Adipocyte (in vitro differentiated cells): ENCODE data around the gene TYRP1.
"Not testable (repeated sequence)": the region's sequence is repeated elsewhere in the genome, so short reads cannot be mapped to it uniquely, and the experiment has no call there.

ENCODE experiments used
- DNase-seq: peaks from one replicate; pipeline ENCODE4 v3.0.0-alpha.2; 2015; ENCODE audit warnings: low read depth
- H3K27me3 ChIP-seq: replicated peaks from 2 replicates; pipeline ENCODE4 v1.7.0; 2013; ENCODE audit warnings: mild to moderate bottlenecking, low read length, moderate library complexity; ENCODE audit not compliant: control insufficient read depth, insufficient read depth
- H3K36me3 ChIP-seq: 2 replicates; pipeline ENCODE4 v1.7.0; 2013; ENCODE audit warnings: low read length, mild to moderate bottlenecking, moderate library complexity; ENCODE audit not compliant: control insufficient read depth, insufficient read depth, severe bottlenecking
- H3K4me1 ChIP-seq: 2 replicates; pipeline ENCODE4 v1.7.0; 2013; ENCODE audit warnings: mild to moderate bottlenecking, low read length, moderate library complexity; ENCODE audit not compliant: control insufficient read depth, insufficient read depth
- H3K4me3 ChIP-seq: 2 replicates; pipeline ENCODE4 v1.7.0; 2013; ENCODE audit warnings: mild to moderate bottlenecking, low read length, moderate library complexity
- H3K9ac ChIP-seq: 2 replicates; pipeline ENCODE4 v1.7.0; 2013; ENCODE audit warnings: mild to moderate bottlenecking, low read length, moderate library complexity
- H3K9me3 ChIP-seq: 2 replicates; pipeline ENCODE4 v1.7.0; 2013; ENCODE audit warnings: mild to moderate bottlenecking, low read length, moderate library complexity; ENCODE audit not compliant: control insufficient read depth

The TYRP1 gene

DNA sequence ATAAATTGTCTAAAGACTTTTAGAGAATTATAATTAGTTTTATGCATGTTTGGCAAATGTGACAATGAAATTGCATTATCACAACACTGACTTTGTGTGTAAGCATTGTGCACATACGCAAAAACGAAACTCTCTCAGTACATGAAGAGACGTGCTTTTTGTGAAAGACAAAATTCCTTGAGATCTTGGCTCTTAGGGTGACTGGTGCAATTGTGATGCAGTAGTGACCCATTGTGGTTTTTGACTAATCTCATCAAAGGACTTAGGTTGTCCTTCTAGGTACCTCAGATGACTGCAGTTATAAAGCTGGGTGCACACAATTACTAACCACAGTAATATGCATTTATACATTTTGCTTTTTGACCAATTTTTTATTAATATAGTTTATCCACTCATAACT is 25.3 kb upstream of the TYRP1 start:
- Histone ChIP-seq H3K4me1 (no peaks in the 10 kb centered on the region), H3K9ac (no peak overlapping the region), H3K36me3 (no peaks in the 10 kb centered on the region), H3K27me3 (no peaks in the 10 kb centered on the region), H3K4me3 (no peak overlapping the region), H3K9me3 (no peaks in the 10 kb centered on the region)
- no peak for DNase-seq

DNA sequence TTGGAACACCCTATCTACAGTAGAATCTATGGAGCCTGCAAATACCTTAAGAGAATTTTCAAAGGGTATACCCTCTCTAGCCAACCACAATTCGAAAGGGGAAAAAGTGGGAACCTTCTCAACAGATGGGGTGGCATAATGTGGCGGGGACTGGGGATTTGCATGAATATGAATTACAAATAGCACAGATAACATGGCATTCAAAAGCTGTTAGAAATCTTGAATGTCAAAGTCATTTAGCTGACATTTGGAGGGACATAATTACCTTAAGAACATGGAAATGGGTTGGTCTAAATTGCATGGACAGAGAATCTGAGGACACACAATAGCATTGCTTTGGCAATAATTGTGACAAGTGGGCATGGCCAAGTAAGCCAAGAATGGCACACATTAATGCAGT is 23.2 kb upstream of the TYRP1 start:
- H3K36me3 ChIP-seq: no peaks in the 10 kb centered on the region
- H3K9ac ChIP-seq: no peak overlapping the region
- no peaks in the 10 kb centered on the region for H3K27me3 ChIP-seq
- H3K9me3 ChIP-seq: no peaks in the 10 kb centered on the region
- H3K4me1 ChIP-seq: no peaks in the 10 kb centered on the region
- DNase-seq: no peak
- H3K4me3 ChIP-seq: no peak overlapping the region

GRCh38 chr9:12674961-12675360 is 18.2 kb upstream of the TYRP1 start:
- no peaks in the 10 kb centered on the region for H3K27me3 ChIP-seq
- H3K9me3 ChIP-seq: no peaks in the 10 kb centered on the region
- no peaks in the 10 kb centered on the region for H3K4me1 ChIP-seq
- H3K36me3 ChIP-seq: no peaks in the 10 kb centered on the region
- DNase-seq: no peak
- H3K9ac ChIP-seq: no peak overlapping the region
- H3K4me3 ChIP-seq: no peak overlapping the region

- not testable (repeated sequence) for H3K9me3 ChIP-seq, H3K4me3 ChIP-seq, H3K4me1 ChIP-seq, H3K27me3 ChIP-seq, H3K36me3 ChIP-seq, DNase-seq, H3K9ac ChIP-seq
These were observed 15.6 kb upstream of the TYRP1 start for GRCh38 chr9:12677462-12678126.

GRCh38 chr9:12680341-12680740 is 12.8 kb upstream of the TYRP1 start:
- Histone ChIP-seq H3K9ac (no peak overlapping the region), H3K36me3 (no peaks in the 10 kb centered on the region), H3K4me3 (no peak overlapping the region), H3K4me1 (no peaks in the 10 kb centered on the region), H3K27me3 (no peaks in the 10 kb centered on the region), H3K9me3 (no peaks in the 10 kb centered on the region)
- peak; percentile 76 for DNase-seq

DNA sequence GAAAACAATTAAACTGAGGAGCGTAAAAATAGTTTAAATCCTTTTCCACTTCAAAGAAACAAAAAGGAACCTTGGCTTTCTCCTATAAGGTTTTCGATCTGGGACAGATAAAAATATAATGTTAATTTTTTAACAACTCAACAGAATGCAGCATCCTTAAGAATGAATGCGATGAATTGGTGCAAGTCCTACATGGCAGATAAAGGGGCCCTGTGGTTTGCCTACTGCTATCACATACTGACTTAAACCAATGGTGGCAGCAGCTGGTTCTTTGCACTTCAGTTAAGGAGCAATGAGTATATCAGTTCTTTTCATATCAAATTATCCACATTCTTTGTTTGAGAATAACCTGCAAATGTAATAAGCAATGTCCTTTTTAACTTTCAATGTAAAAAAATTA is 12.4 kb upstream of the TYRP1 start:
- Histone ChIP-seq H3K36me3 (no peaks in the 10 kb centered on the region), H3K4me1 (no peaks in the 10 kb centered on the region), H3K4me3 (no peak overlapping the region), H3K27me3 (no peaks in the 10 kb centered on the region), H3K9me3 (no peaks in the 10 kb centered on the region), H3K9ac (no peak overlapping the region)
- DNase-seq: peak; percentile 17

- peak; percentile 59 for DNase-seq
- H3K4me3 ChIP-seq: no peak overlapping the region
- no peak overlapping the region for H3K9ac ChIP-seq
- H3K36me3 ChIP-seq: no peaks in the 10 kb centered on the region
- no peaks in the 10 kb centered on the region for H3K4me1 ChIP-seq
- no peaks in the 10 kb centered on the region for H3K27me3 ChIP-seq
- no peaks in the 10 kb centered on the region for H3K9me3 ChIP-seq
These were observed 11.6 kb upstream of the TYRP1 start for GRCh38 chr9:12681620-12682019.

DNA sequence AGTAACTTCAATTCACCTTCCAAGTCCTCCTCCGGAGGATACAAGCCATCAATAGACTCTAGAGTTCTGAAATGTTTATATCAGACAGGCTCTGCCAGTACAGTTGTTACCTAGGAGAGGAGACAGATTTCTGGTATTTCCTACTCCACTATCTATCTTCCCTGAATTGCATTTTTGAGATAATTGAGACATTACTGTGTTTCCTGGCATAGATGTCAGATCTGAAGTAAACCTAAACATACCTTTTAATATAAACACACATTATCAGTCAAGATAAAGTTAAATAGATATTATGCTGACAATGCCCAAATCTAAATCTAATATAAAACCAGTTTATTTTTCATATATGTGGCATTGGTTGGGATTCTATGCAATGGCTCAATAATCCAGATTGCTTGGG is 8.2 kb upstream of the TYRP1 start:
- H3K36me3 ChIP-seq: no peaks in the 10 kb centered on the region
- DNase-seq: no peak
- no peak overlapping the region for H3K9ac ChIP-seq
- H3K9me3 ChIP-seq: no peaks in the 10 kb centered on the region
- H3K4me3 ChIP-seq: no peak overlapping the region
- no peaks in the 10 kb centered on the region for H3K4me1 ChIP-seq
- H3K27me3 ChIP-seq: no peaks in the 10 kb centered on the region

DNA sequence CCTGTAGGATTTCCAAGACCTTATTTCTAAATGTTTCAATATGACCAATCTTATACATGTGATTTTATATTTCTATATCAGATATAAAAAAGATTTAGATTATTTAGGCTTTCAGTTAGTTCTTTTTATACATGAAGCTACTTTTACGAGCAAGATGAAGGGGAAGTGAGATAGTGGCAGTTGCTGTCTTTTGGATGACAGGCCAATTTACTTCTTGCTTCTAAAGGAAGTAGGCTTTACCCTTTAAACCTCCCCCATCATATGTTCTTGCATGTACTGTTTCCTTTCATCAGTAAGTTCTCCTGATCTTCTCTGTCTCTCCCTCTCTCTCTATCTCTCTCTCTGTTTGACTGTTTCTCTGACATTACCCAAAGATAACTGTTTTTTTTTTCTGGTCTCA is 4.0 kb upstream of the TYRP1 start:
- Histone ChIP-seq H3K27me3 (no peaks in the 10 kb centered on the region), H3K4me1 (no peaks in the 10 kb centered on the region), H3K4me3 (no peak overlapping the region), H3K36me3 (no peaks in the 10 kb centered on the region), H3K9me3 (no peaks in the 10 kb centered on the region), H3K9ac (no peak overlapping the region)
- no peak for DNase-seq

DNA sequence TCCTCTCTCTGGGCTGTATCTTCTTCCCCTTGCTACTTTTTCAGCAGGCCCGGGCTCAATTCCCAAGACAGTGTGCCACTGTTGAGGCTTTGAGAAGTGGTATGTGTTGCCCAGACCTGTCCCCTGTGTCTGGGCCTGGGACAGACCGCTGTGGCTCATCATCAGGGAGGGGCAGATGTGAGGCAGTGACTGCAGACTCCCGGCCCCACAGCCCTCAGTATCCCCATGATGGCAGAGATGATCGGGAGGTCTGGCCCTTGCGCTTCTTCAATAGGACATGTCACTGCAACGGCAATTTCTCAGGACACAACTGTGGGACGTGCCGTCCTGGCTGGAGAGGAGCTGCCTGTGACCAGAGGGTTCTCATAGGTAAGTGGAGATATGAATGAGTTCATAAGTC is 828 bp downstream of the TYRP1 start:
- no peaks in the 10 kb centered on the region for H3K36me3 ChIP-seq
- no peaks in the 10 kb centered on the region for H3K9me3 ChIP-seq
- peaks cover 20% of the 10 kb centered on the region for H3K4me1 ChIP-seq
- no peak overlapping the region for H3K4me3 ChIP-seq
- H3K27me3 ChIP-seq: peaks cover 5% of the 10 kb centered on the region
- DNase-seq: no peak
- no peak overlapping the region for H3K9ac ChIP-seq

GRCh38 chr9:12695474-12695873 is 2.3 kb downstream of the TYRP1 start:
- Histone ChIP-seq H3K9me3 (no peaks in the 10 kb centered on the region), H3K27me3 (peaks cover 5% of the 10 kb centered on the region), H3K4me1 (peaks cover 20% of the 10 kb centered on the region), H3K36me3 (no peaks in the 10 kb centered on the region), H3K4me3 (no peak overlapping the region), H3K9ac (no peak overlapping the region)
- no peak for DNase-seq

DNA sequence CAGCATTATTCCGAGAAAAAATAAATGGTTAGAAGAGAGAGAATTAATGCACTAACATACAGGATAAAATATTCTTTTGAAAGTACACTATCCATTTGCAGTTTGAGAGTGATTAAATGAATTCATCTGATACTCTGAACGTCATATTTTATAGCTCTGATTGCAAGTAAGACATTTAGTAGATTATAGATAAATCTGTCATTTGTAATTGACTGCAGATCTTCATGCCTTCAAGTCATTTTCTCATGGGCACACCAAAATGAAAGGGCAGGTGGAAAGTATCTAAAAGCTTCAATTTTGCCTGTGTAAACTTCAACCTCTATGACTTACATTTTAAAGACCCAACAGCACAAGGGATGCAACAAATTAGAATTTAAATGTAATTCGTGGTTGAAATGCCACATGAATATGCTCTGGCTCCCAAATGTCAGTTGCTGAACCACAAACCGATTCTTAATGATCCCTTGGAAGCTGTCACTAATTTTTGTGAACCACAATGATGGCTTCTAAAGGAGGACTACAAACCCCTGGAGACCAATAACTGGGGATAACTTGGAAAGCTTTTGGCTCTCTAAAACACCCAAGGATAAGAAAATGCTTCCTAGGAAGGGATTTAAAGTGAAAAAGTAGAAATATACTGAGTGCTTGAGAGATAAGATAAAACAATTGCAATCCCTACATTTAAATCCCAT is 3.9 kb downstream of the TYRP1 start:
- DNase-seq: no peak
- no peaks in the 10 kb centered on the region for H3K36me3 ChIP-seq
- no peak overlapping the region for H3K9ac ChIP-seq
- H3K4me3 ChIP-seq: no peak overlapping the region
- peaks cover 5% of the 10 kb centered on the region for H3K27me3 ChIP-seq
- H3K4me1 ChIP-seq: peaks cover 20% of the 10 kb centered on the region
- no peaks in the 10 kb centered on the region for H3K9me3 ChIP-seq
